CD4-positive, alpha-beta T cell treated with Interleukin-15 for 4 hours (primary cell): ENCODE measurements around the gene ATAD1.
A peak's percentile ranks its signal among the peaks of the same experiment; 100 is the strongest.
"Not testable (repeated sequence)": the region's sequence is repeated elsewhere in the genome, so short reads cannot be mapped to it uniquely, and the experiment has no call there.

ENCODE experiments used
- DNase-seq: peaks from one replicate; pipeline ENCODE4 v3.0.0-alpha.2; 2020; ENCODE audit warnings: low spot score

Gene ATAD1

GRCh38 chr10:87753995-87754866 lies 63.8 kb downstream of the ATAD1 start:
- no peak for DNase-seq

GRCh38 chr10:87752566-87752965 lies 65.5 kb downstream of the ATAD1 start:
- DNase-seq: no peak

DNA sequence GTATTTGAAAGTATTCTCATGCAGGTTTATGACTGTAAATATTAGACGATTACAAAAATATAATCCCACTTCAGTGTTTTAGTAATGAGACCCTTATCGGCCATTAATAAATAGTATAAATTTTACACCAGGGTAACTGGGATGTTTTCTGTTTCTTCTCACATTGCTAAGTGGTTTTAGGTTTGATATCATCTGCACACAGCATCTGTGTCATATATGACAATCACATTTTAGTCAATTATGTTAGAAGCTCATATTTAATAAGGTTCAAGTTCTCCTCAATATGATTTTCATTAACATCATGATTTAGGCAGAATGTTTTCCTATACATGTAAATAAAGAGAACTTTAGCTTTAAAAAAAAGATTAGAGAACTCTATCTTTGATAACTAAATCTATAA lies 66.8 kb downstream of the ATAD1 start:
- no peak for DNase-seq

- DNase-seq: no peak
Observed at GRCh38 chr10:87750817-87751216, 67.2 kb downstream of the ATAD1 start.

DNA sequence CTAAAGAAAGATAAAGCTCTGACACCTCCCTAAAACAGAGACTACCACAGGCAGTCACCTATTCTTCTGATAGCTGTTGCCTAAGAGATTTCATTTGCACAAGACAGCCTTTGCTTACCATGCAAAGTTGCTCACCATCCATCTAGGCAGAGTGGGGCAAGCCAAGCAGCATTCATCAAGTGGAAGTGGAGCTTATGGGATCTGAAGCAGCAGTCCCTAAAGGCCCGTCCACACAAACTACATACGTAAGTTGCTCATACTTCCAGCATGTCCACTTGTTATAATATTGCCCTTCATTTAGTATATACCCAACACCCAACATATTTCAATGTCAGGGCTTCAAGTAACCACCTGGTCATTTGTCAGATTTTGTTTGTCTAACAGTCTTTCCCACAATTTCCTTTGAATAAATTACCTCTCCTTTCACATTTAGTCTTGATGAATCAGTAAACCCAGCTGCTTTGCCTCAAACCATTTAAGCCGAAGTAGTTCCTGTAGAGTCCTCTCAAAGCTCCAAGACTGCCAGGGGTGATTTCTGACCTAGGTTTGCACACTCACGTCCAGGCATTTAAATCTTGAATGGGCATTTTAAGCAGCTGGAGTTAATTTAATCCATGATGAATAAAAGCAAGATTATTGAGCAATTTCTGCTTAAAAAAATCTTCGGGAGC lies 67.9 kb downstream of the ATAD1 start:
- no peak for DNase-seq

DNA sequence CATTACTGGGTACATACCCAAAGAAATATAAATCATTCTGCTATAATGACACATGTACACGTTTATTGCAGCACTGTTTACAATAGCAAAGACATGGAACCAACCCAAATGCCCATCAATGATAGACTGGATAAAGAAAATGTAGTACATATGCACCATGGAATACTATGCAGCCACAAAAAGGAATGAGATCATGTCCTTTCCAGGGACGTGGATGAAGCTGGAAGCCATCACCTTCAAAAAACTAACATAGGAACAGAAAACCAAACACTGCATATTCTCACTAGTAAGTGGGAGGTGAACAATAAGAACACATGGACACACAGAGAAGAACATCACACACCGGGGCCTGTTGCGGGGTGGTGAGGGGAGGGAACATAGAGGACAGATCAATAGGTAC lies 69.8 kb downstream of the ATAD1 start:
- DNase-seq: not testable (repeated sequence)

GRCh38 chr10:87746911-87747310 lies 71.1 kb downstream of the ATAD1 start:
- DNase-seq: no peak

- DNase-seq: no peak
Observed at GRCh38 chr10:87744606-87745005, 73.4 kb downstream of the ATAD1 start.

- not testable (repeated sequence) for DNase-seq
Observed at GRCh38 chr10:87742992-87743610, 74.9 kb downstream of the ATAD1 start.

- DNase-seq: no peak
Observed at GRCh38 chr10:87740254-87740655, 77.8 kb downstream of the ATAD1 start.

DNA sequence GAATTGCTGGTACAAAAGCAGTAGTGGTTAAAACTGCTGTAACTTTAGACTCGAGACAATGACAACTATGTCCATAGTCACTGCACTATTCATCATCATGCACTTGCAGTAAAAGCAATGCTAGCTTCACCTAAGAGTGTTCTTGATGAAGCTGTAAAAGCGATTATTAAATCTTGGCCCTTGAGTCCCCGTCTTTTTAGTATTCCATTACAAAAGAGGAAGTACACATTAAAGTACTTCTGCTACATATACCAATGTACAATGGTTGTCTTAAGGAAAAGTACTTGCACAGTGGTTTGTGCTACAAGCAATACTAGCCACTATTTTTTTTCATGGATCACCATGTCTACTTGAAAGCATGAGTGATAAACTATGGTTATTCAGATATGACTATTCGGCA lies 78.3 kb downstream of the ATAD1 start:
- DNase-seq: no peak

- not testable (repeated sequence) for DNase-seq
Observed at GRCh38 chr10:87738253-87738652, 79.8 kb downstream of the ATAD1 start.

DNA sequence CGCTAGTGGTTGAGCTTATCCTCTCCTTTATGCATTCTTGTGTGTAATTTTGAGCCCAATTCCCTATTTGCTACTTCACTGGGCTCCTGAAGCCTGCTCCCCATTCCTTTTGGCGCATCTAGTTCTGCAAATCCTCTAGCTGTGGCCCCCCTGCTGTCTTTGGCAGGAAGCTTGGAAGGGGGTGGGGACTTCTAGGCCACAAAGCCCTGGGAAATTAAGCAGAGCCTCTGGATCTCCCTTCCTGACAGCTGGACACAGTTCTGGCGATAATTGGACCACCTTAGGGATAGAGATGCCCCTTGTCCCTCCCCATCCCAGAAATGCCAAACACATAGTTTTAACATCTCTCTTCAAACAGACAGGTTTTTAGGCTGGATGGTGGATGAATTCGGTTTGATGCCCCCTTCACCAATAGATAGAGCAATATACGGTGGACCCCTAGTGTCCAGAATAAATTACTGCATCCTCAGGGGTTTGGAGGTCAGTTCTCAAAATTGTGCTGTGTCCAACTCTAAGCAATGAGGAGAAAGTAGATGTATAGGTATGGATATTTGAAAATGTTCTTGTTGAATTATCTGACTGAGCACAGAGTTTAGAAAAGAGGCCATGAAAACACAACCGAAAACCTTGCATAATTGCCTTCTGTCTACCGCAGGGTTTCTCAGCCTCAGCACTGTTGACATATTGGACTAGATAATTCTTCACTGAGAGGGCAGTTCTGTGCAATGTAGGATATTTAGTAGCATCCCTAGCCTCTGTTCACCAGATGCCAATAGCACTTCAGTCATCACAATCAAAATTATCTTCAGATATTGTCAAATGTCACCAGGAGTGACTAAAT lies 82.8 kb downstream of the ATAD1 start:
- DNase-seq: peak; percentile 17

- no peak for DNase-seq
Observed at GRCh38 chr10:87733081-87733480, 84.9 kb downstream of the ATAD1 start.

GRCh38 chr10:87729940-87730339 lies 88.1 kb downstream of the ATAD1 start:
- DNase-seq: no peak

- DNase-seq: no peak
Observed at GRCh38 chr10:87724789-87725188, 93.2 kb downstream of the ATAD1 start.

DNA sequence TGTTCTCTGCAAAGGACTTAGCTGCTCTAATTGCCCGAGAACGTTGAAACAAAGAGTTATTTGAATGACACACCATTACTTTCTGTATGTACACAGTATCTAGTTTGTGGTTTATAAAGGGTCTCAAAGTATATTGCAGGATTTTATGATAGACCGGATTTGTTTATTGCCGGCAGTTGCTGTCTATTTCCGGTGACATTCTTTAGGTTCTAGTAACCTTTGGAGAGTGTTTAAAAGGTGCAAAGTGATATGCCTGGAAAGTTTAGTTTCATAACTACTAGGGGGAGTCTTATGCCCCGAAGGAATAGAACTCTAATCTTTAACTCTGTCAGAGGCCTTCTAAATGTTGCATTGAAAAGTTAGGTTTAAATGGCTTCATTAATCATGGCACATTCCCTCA lies 94.5 kb downstream of the ATAD1 start:
- no peak for DNase-seq

DNA sequence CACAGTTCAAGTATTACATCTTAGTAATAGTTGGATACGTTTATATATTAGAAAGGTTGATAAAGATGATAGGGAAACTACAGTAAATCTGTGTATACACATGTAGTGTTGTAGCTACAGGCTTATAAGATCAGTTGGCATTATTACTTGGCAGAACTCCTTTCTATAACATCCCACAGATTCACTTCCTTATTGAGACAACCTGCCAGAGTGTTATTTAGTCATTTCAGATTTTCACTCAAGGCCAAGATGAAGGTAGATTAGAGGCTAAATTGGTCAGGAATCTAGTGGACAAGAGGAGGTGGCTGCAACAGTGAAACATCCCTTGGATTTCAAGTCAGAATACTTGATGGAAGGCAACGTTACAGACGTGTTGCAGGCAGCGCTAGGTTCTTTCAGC lies 95.3 kb downstream of the ATAD1 start:
- DNase-seq: no peak

DNA sequence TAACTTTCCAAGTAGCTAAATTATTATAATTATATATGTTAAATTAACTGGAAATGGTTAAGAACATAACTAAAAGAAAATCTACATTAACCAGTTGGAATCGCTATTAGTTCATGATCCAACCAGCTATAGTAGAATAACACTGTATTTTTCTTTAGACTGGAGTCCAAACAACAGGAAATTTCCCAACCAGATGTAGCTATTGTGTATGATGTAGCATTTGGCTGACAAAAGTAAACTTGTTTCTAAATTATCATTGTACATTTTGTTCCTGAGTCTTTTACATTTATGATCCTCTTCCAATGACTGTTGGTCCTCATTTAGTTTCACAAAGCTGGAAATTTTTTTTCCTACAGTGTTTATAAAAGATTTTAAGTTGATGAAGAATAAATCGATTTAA lies 96.2 kb downstream of the ATAD1 start:
- no peak for DNase-seq

DNA sequence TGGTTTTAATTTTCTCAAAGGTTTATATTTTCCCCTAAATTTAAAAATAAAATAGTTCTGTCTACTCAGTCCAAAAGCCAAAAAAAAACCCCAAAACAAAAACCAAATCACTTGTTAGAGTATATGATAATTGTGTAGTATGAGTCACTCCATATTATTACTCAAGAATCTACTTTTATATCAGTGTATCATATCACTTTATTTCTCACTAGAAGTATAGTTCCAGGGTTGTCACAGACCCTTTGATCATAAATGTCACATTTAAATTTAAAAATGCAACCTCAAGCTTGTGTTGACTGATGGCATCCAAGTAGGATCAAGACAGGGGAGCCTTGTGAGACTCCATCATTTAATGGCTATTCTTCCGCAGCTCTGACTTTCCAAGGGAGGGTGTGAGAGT lies 97.4 kb downstream of the ATAD1 start:
- no peak for DNase-seq

DNA sequence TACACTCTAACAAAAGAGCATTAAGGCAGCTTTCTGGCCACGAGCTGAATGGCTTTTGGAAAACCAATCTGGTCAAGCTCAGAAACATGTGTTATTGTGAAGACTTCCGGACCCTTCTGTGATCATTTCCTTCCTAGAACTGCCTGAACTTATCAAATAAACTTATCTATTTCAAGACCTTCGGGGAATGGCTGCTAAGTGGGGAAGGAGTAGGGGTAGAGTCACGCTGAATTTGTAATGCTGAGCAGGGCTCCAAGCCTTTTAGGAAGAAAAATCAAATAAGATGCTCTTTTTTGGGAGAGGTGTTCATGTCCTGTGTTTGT lies 101.7 kb downstream of the ATAD1 start:
- no peak for DNase-seq
